AG04450 (cell line): ENCODE results near the gene NCOA7. TPM values are rescaled to one million over a fixed set of nuclear protein-coding genes. Genes with fewer than 3 reads are reported as not detected.
"Not testable (repeated sequence)": the region's sequence is repeated elsewhere in the genome, so short reads cannot be mapped to it uniquely, and the experiment has no call there.

Experiments
- CTCF ChIA-PET: fragments of 300-600, 350-600 bp; formaldehyde crosslinking; extraction: SDS; loops from one replicate; lab custom pipeline; 2022; ENCODE audit warnings: antibody characterized with exemption, inconsistent platforms; lab: Charles Lee
- POLR2A ChIA-PET: fragments of 350-600 bp; formaldehyde crosslinking; extraction: SDS; loops from one replicate; lab custom pipeline; 2021; ENCODE audit warnings: antibody characterized with exemption, inconsistent platforms; lab: Yijun Ruan, JAX
- DNase-seq: peaks from one replicate; pipeline ENCODE4 v3.0.0-alpha.2; 2011; ENCODE audit warnings: low read depth, low spot score
- H3K27ac ChIP-seq: one replicate; pipeline ENCODE4 v1.5.1; 2012; ENCODE audit warnings: low read depth, low read length, control low read depth
- H3K27me3 ChIP-seq: one replicate; pipeline ENCODE4 v1.6.0; 2012; ENCODE audit warnings: low read length; ENCODE audit not compliant: control insufficient read depth, insufficient read depth
- H3K4me3 ChIP-seq: 2 replicates; pipeline ENCODE4 v1.5.1; 2011; ENCODE audit warnings: mild to moderate bottlenecking, low read depth, low read length, control low read depth
- H3K9me3 ChIP-seq: 2 replicates; pipeline ENCODE4 v1.5.1; 2012; ENCODE audit warnings: low read length; ENCODE audit not compliant: control insufficient read depth, insufficient read depth
- CTCF ChIP-seq: IDR thresholded peaks from 2 replicates; pipeline ENCODE4 v1.5.1; 2011; ENCODE audit warnings: low read depth, low read length, control low read depth, inconsistent platforms
- polyA plus RNA-seq: library from polyadenylated mRNA; depleted of rRNA; stranded (reverse); fragments of >200 nt; gene quantifications from 2 replicates; pipeline ENCODE4 v1.2.3, GENCODE V29; 2011

NCOA7 gene
- polyA plus RNA-seq, 1 experiment, result 21.5 TPM

GRCh38 chr6:125899726-125900182 lies 109.0 kb downstream of the NCOA7 start:
- no peak for DNase-seq
- Histone ChIP-seq H3K27ac (no peak overlapping the region), H3K27me3 (no peaks in the 10 kb centered on the region), H3K9me3 (peaks cover 4% of the 10 kb centered on the region; the same call in 1 of the 2 replicates), H3K4me3 (no peak overlapping the region)
- CTCF ChIA-PET, result interaction anchor here (1.3 to 3.2 kb wide), 3 partner anchors 10 to 75 kb away, joined by 4 to 12 read pairs (median 6); partner anchors contain the start of gene HINT3
- no peak for TF ChIP-seq CTCF
- POLR2A ChIA-PET, result no interaction called here

GRCh38 chr6:125904871-125905270 lies 114.1 kb downstream of the NCOA7 start:
- TF ChIP-seq CTCF, result no peak
- CTCF ChIA-PET, result interaction anchor here (0.7 to 1.7 kb wide), 6 partner anchors 10 to 111 kb away, joined by 3 to 6 read pairs (median 3); no protein-coding TSS in a partner anchor

GRCh38 chr6:125906158-125906998 lies 115.6 kb downstream of the NCOA7 start:
- POLR2A ChIA-PET, result no interaction called here
- H3K27ac ChIP-seq, result no peak overlapping the region
- CTCF ChIA-PET, result interaction anchor here (0.6 to 2.3 kb wide), 18 partner anchors 9 to 129 kb away, joined by 3 to 14 read pairs (median 5); partner anchors contain the start of genes HINT3 and NCOA7
- H3K4me3 ChIP-seq, result no peak overlapping the region
- no peaks in the 10 kb centered on the region for H3K27me3 ChIP-seq
- peaks cover 2% of the 10 kb centered on the region; the same call in 1 of the 2 replicates for H3K9me3 ChIP-seq
- DNase-seq, result no peak
- TF ChIP-seq CTCF, result peak; percentile 69

More at GRCh38 chr6:125904871-125905270, 114.1 kb downstream of the NCOA7 start:
- Histone ChIP-seq H3K27me3 (no peaks in the 10 kb centered on the region), H3K4me3 (no peak overlapping the region), H3K27ac (no peak overlapping the region), H3K9me3 (peaks cover 4% of the 10 kb centered on the region; the same call in 1 of the 2 replicates)
- DNase-seq, result no peak
- POLR2A ChIA-PET, result no interaction called here

- H3K4me3 ChIP-seq, result no peak overlapping the region
- DNase-seq, result no peak
- CTCF ChIA-PET, result interaction anchor here (0.8 kb wide), 2 partner anchors 46 kb away, joined by 4 read pairs; partner anchors contain the start of gene HINT3
These were observed 119.8 kb downstream of the NCOA7 start for GRCh38 chr6:125910527-125910926.

GRCh38 chr6:125911051-125911451 lies 120.3 kb downstream of the NCOA7 start:
- H3K27me3 ChIP-seq, H3K9me3 ChIP-seq, H3K27ac ChIP-seq, DNase-seq, POLR2A ChIA-PET, H3K4me3 ChIP-seq: not testable (repeated sequence)
- CTCF ChIA-PET, result interaction anchor here (0.8 kb wide), 1 partner anchor 45 kb away, joined by 4 read pairs; the partner anchor contains the start of gene HINT3

More at GRCh38 chr6:125910527-125910926, 119.8 kb downstream of the NCOA7 start:
- H3K9me3 ChIP-seq, result no peaks in the 10 kb centered on the region
- no peak overlapping the region for H3K27ac ChIP-seq
- POLR2A ChIA-PET, result no interaction called here
- H3K27me3 ChIP-seq, result no peaks in the 10 kb centered on the region
- TF ChIP-seq CTCF, result no peak

- POLR2A ChIA-PET, H3K27ac ChIP-seq, DNase-seq, H3K27me3 ChIP-seq, H3K9me3 ChIP-seq, H3K4me3 ChIP-seq: not testable (repeated sequence)
- CTCF ChIA-PET, result interaction anchor here (1.4 to 2.3 kb wide), 2 partner anchors 39 to 44 kb away, joined by 3 to 6 read pairs; no protein-coding TSS in a partner anchor
These were observed 121.7 kb downstream of the NCOA7 start for GRCh38 chr6:125912430-125912829.
